OCI-LY1 (cell line): ENCODE results near the gene AXDND1.

Source experiments
- EZH2 ChIP-seq: fragments of 200-600 bp; sonication (generic), shearing (Covaris generic); IDR thresholded peaks from 2 replicates; pipeline ENCODE4 v1.8.0; 2017; ENCODE audit warnings: borderline replicate concordance, mixed run types, mild to moderate bottlenecking, antibody characterized with exemption, low read length, moderate library complexity, mixed read lengths
- TF ChIP-seq, protein P1 (sequence below): fragments of 200-600 bp; sonication (generic), shearing (Covaris generic); IDR thresholded peaks from 2 replicates; pipeline ENCODE4 v1.5.1; 2017; ENCODE audit warnings: mild to moderate bottlenecking, antibody characterized with exemption, low read length, moderate library complexity, mixed read lengths

GRCh38 chr1:179337288-179337687 lies 28.5 kb upstream of the AXDND1 start:
- TF ChIP-seq, protein P1, sequence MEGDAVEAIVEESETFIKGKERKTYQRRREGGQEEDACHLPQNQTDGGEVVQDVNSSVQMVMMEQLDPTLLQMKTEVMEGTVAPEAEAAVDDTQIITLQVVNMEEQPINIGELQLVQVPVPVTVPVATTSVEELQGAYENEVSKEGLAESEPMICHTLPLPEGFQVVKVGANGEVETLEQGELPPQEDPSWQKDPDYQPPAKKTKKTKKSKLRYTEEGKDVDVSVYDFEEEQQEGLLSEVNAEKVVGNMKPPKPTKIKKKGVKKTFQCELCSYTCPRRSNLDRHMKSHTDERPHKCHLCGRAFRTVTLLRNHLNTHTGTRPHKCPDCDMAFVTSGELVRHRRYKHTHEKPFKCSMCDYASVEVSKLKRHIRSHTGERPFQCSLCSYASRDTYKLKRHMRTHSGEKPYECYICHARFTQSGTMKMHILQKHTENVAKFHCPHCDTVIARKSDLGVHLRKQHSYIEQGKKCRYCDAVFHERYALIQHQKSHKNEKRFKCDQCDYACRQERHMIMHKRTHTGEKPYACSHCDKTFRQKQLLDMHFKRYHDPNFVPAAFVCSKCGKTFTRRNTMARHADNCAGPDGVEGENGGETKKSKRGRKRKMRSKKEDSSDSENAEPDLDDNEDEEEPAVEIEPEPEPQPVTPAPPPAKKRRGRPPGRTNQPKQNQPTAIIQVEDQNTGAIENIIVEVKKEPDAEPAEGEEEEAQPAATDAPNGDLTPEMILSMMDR = no peak
- TF ChIP-seq EZH2 = no peak
